ENCODE data around the gene ALK. TPM values are rescaled to one million over a fixed set of nuclear protein-coding genes. Genes with fewer than 3 reads are reported as not detected.

ALK gene
- total RNA-seq, 1 donor from 2014 or later = 1.1 TPM

- DNase-seq = no peak
- no peak for ATAC-seq
- no peak overlapping the region for H3K27ac ChIP-seq
- H3K27me3 ChIP-seq (ENCODE audit: low read depth) = peaks cover 23% of the 10 kb centered on the region
- no peaks in the 10 kb centered on the region for H3K4me1 ChIP-seq
- no peak for TF ChIP-seq CTCF (IDR thresholded peaks at IDR 0.05)
- no peak overlapping the region for H3K4me3 ChIP-seq
- intact Hi-C loops (cut with DNase I) = no loop called here
- no peaks in the 10 kb centered on the region for H3K36me3 ChIP-seq
- H3K9me3 ChIP-seq = no peaks in the 10 kb centered on the region
These were observed 10.4 kb downstream of the ALK start for GRCh38 chr2:29910960-29911359.

GRCh38 chr2:29910465-29910864, 10.9 kb downstream of the ALK start:
- no peak for DNase-seq

GRCh38 chr2:29902356-29902755, 19.0 kb downstream of the ALK start:
- Histone ChIP-seq H3K27ac (no peak overlapping the region), H3K4me3 (no peak overlapping the region), H3K36me3 (no peaks in the 10 kb centered on the region), H3K4me1 (no peaks in the 10 kb centered on the region), H3K27me3 (ENCODE audit: low read depth) (peaks cover 31% of the 10 kb centered on the region), H3K9me3 (no peaks in the 10 kb centered on the region)
- DNase-seq = no peak
- no peak for ATAC-seq
- no peak for TF ChIP-seq CTCF (IDR thresholded peaks at IDR 0.05)
- intact Hi-C loops (cut with DNase I) = no loop called here

More at GRCh38 chr2:29910465-29910864, 10.9 kb downstream of the ALK start:
- TF ChIP-seq CTCF (IDR thresholded peaks at IDR 0.05) = no peak
- H3K9me3 ChIP-seq = no peaks in the 10 kb centered on the region
- no peak overlapping the region for H3K27ac ChIP-seq
- no peaks in the 10 kb centered on the region for H3K4me1 ChIP-seq
- ATAC-seq = no peak
- intact Hi-C loops (cut with DNase I) = no loop called here
- H3K36me3 ChIP-seq = no peaks in the 10 kb centered on the region
- no peak overlapping the region for H3K4me3 ChIP-seq
- peaks cover 28% of the 10 kb centered on the region for H3K27me3 ChIP-seq (ENCODE audit: low read depth)

- no peak overlapping the region for H3K4me3 ChIP-seq
These were observed 20.3 kb downstream of the ALK start for GRCh38 chr2:29900971-29901633.

GRCh38 chr2:29898999-29899398, 22.4 kb downstream of the ALK start:
- Histone ChIP-seq H3K4me1 (no peaks in the 10 kb centered on the region), H3K27me3 (ENCODE audit: low read depth) (peaks cover 8% of the 10 kb centered on the region), H3K27ac (no peak overlapping the region), H3K9me3 (no peaks in the 10 kb centered on the region), H3K36me3 (no peaks in the 10 kb centered on the region), H3K4me3 (no peak overlapping the region)
- DNase-seq (no peak), ATAC-seq (no peak)
- TF ChIP-seq CTCF (IDR thresholded peaks at IDR 0.05) = no peak
- intact Hi-C loops (cut with DNase I) = no loop called here

More at GRCh38 chr2:29900971-29901633, 20.3 kb downstream of the ALK start:
- Histone ChIP-seq H3K36me3 (no peaks in the 10 kb centered on the region), H3K27ac (no peak overlapping the region), H3K4me1 (no peaks in the 10 kb centered on the region), H3K9me3 (no peaks in the 10 kb centered on the region), H3K27me3 (ENCODE audit: low read depth) (peaks cover 20% of the 10 kb centered on the region)
- intact Hi-C loops (cut with DNase I) = no loop called here
- ATAC-seq (no peak), DNase-seq (no peak)
- no peak for TF ChIP-seq CTCF (IDR thresholded peaks at IDR 0.05)
